Brain microvascular endothelial cell (primary cell): ENCODE measurements around the gene PNKD.

Experiments
- DNase-seq: peaks from one replicate; pipeline ENCODE4 v3.0.0-alpha.2; 2020
- H3K27ac ChIP-seq: fragments of 250-450 bp; sonication (Bioruptor Pico); 2 replicates; pipeline ENCODE4 v1.5.1; 2020; ENCODE audit warnings: mild to moderate bottlenecking, moderate library complexity
- H3K27me3 ChIP-seq: fragments of 250-450 bp; sonication (Bioruptor Pico); replicated peaks from 2 replicates; pipeline ENCODE4 v1.5.1; 2020; ENCODE audit warnings: mild to moderate bottlenecking
- H3K36me3 ChIP-seq: fragments of 250-450 bp; sonication (Bioruptor Pico); replicated peaks from 2 replicates; pipeline ENCODE4 v1.5.1; 2020; ENCODE audit warnings: mild to moderate bottlenecking
- H3K4me3 ChIP-seq: 2 replicates; pipeline ENCODE4 v1.5.1; 2011; ENCODE audit warnings: low read depth, mild to moderate bottlenecking, control low read depth, low read length, moderate library complexity
- CTCF ChIP-seq: IDR thresholded peaks from 2 replicates; pipeline ENCODE4 v1.5.1; 2011; ENCODE audit warnings: low read depth, mild to moderate bottlenecking, moderate library complexity, low read length, control low read depth, inconsistent platforms; ENCODE audit errors: missing control alignments
- in situ Hi-C: cut with HindIII; loops from 2 replicates; pipeline ENCODE4 v1.10.0; 2017; ENCODE audit warnings: low sequenced_read_pairs, low pct_ligation_motif_present

Gene PNKD

GRCh38 chr2:218322768-218323525 lies 52.6 kb downstream of the PNKD start:
- Histone ChIP-seq H3K27ac (peak overlapping the region; percentile 61), H3K4me3 (peak overlapping the region; percentile 65), H3K27me3 (no peaks in the 10 kb centered on the region), H3K36me3 (no peaks in the 10 kb centered on the region)
- DNase-seq: peak; percentile 87
- in situ Hi-C loops: no loop called here
- no peak for TF ChIP-seq CTCF

GRCh38 chr2:218323526-218324472 lies 53.5 kb downstream of the PNKD start:
- TF ChIP-seq CTCF: no peak
- H3K4me3 ChIP-seq: peak overlapping the region; percentile 65
- DNase-seq: peak; percentile 37
- no peaks in the 10 kb centered on the region for H3K27me3 ChIP-seq
- peak overlapping the region; percentile 61 for H3K27ac ChIP-seq
- in situ Hi-C loops: no loop called here
- H3K36me3 ChIP-seq: no peaks in the 10 kb centered on the region

- no peak for DNase-seq
- H3K27ac ChIP-seq: no peak overlapping the region
- in situ Hi-C loops: no loop called here
- TF ChIP-seq CTCF: no peak
- H3K36me3 ChIP-seq: no peaks in the 10 kb centered on the region
- H3K4me3 ChIP-seq: no peak overlapping the region
- H3K27me3 ChIP-seq: no peaks in the 10 kb centered on the region
Measured at GRCh38 chr2:218325566-218326160, 55.3 kb downstream of the PNKD start.

GRCh38 chr2:218326315-218326714 lies 56.0 kb downstream of the PNKD start:
- no peak for TF ChIP-seq CTCF

GRCh38 chr2:218327451-218328210 lies 57.3 kb downstream of the PNKD start:
- H3K27ac ChIP-seq: no peak overlapping the region
- no peaks in the 10 kb centered on the region for H3K36me3 ChIP-seq
- TF ChIP-seq CTCF: no peak
- in situ Hi-C loops: no loop called here
- no peaks in the 10 kb centered on the region for H3K27me3 ChIP-seq
- no peak for DNase-seq
- H3K4me3 ChIP-seq: no peak overlapping the region

More at GRCh38 chr2:218326315-218326714, 56.0 kb downstream of the PNKD start:
- H3K27ac ChIP-seq: no peak overlapping the region
- H3K4me3 ChIP-seq: no peak overlapping the region
- in situ Hi-C loops: no loop called here
- DNase-seq: no peak
- no peaks in the 10 kb centered on the region for H3K27me3 ChIP-seq
- no peaks in the 10 kb centered on the region for H3K36me3 ChIP-seq
